Measurements from ENCODE around the gene ZBTB20.

GRCh38 chr3:114823061-114823460 is 324.0 kb downstream of the ZBTB20 start:
- no peak for TF ChIP-seq POLR2A (IDR thresholded peaks at IDR 0.05)
- no peak for TF ChIP-seq CTCF (IDR thresholded peaks at IDR 0.05)
